Liver (tissue), 3 donors: ENCODE measurements around the gene PPM1M.

Experiments
- ATF3 ChIP-seq: IDR thresholded peaks from 2 replicates; pipeline ENCODE4 v1.6.1; 2016; ENCODE audit warnings: antibody characterized with exemption
- CTCF ChIP-seq: fragments of 150-350 bp; IDR thresholded peaks from 2 replicates; pipeline ENCODE4 v1.5.1; 2017; ENCODE audit warnings: improper control_type of control experiment, low read depth, low read length; ENCODE audit not compliant: missing input control
- RAD21 ChIP-seq, 2 donors: IDR thresholded peaks; 2 replicates each; pipeline ENCODE4 v1.6.1; 2016; ENCODE audit warnings: antibody characterized with exemption in 2 of 2, mild to moderate bottlenecking in 2 of 2
- donor health status: healthy.
- donor health status: healthy.

- TF ChIP-seq CTCF (no peak), RAD21 (IDR thresholded peaks at IDR 0.05) (no peak), ATF3 (no peak)
Observed at GRCh38 chr3:52272831-52273230, 27.3 kb downstream of the PPM1M start.
